BJ (cell line): ENCODE results near the gene AKAP6. TPM values are rescaled to one million over a fixed set of nuclear protein-coding genes. Genes with fewer than 3 reads are reported as not detected.

Experiments
- CTCF ChIA-PET: fragments of 350-600 bp; formaldehyde crosslinking; extraction: SDS; loops from one replicate; lab custom pipeline; 2021; ENCODE audit warnings: antibody characterized with exemption, inconsistent platforms; lab: Yijun Ruan, JAX
- POLR2A ChIA-PET: fragments of 300-600 bp; sonication (Branson Sonifier 250); formaldehyde crosslinking; extraction: SDS; loops from one replicate; lab custom pipeline; 2021; ENCODE audit warnings: antibody characterized with exemption; lab: Charles Lee
- DNase-seq: peaks from one replicate; pipeline ENCODE4 v3.0.0-alpha.2; 2011; ENCODE audit warnings: low read depth
- H3K27me3 ChIP-seq: 2 replicates; pipeline ENCODE4 v1.6.0; 2011; ENCODE audit warnings: low read length; ENCODE audit not compliant: control insufficient read depth, insufficient read depth
- H3K36me3 ChIP-seq: 2 replicates; pipeline ENCODE4 v1.5.1; 2011; ENCODE audit warnings: low read length; ENCODE audit not compliant: control insufficient read depth, insufficient read depth
- H3K4me3 ChIP-seq: 2 replicates; pipeline ENCODE4 v1.5.1; 2011; ENCODE audit warnings: low read depth, mild to moderate bottlenecking, control low read depth, low read length
- CTCF ChIP-seq: IDR thresholded peaks from 2 replicates; pipeline ENCODE4 v1.5.1; 2011; ENCODE audit warnings: low read depth, mild to moderate bottlenecking, control low read depth, inconsistent platforms, low read length, moderate library complexity; ENCODE audit not compliant: insufficient read depth
- polyA plus RNA-seq: library from polyadenylated mRNA; depleted of rRNA; stranded (reverse); fragments of >200 nt; gene quantifications from 2 replicates; pipeline ENCODE4 v1.2.3, GENCODE V29; 2011

AKAP6 gene
- polyA plus RNA-seq, 1 experiment = 18.5 TPM

GRCh38 chr14:32590157-32590556, 261.1 kb downstream of the AKAP6 start:
- Histone ChIP-seq H3K36me3 (no peaks in the 10 kb centered on the region), H3K27me3 (no peaks in the 10 kb centered on the region; the same call in 1 of the 2 replicates), H3K4me3 (no peak overlapping the region)
- TF ChIP-seq CTCF = no peak
- DNase-seq = no peak
- ChIA-PET CTCF (interaction anchor here (0.8 kb wide), 1 partner anchor 409 kb away, joined by 3 read pairs; no protein-coding TSS in a partner anchor), POLR2A (no interaction called here)

GRCh38 chr14:32593290-32593942, 264.3 kb downstream of the AKAP6 start:
- H3K36me3 ChIP-seq = no peaks in the 10 kb centered on the region
- no peaks in the 10 kb centered on the region for H3K27me3 ChIP-seq
- ChIA-PET CTCF (interaction anchor here (0.8 to 1.8 kb wide), 6 partner anchors 9 to 1199 kb away, joined by 3 to 10 read pairs (median 4); no protein-coding TSS in a partner anchor), POLR2A (interaction anchor here (0.6 kb wide), 1 partner anchor 132 kb away, joined by 3 read pairs; no protein-coding TSS in a partner anchor)
- H3K4me3 ChIP-seq = no peak overlapping the region
- TF ChIP-seq CTCF = no peak
- DNase-seq = peak; percentile 89

- ChIA-PET POLR2A (no interaction called here), CTCF (interaction anchor here (0.5 to 0.6 kb wide), 2 partner anchors 24 to 50 kb away, joined by 3 read pairs; no protein-coding TSS in a partner anchor)
- Histone ChIP-seq H3K36me3 (no peaks in the 10 kb centered on the region), H3K4me3 (no peak overlapping the region), H3K27me3 (no peaks in the 10 kb centered on the region)
- DNase-seq = peak; percentile 87
- no peak for TF ChIP-seq CTCF
Observed at GRCh38 chr14:32594766-32595165, 265.7 kb downstream of the AKAP6 start.

GRCh38 chr14:32595497-32595896, 266.4 kb downstream of the AKAP6 start:
- DNase-seq = no peak
- no peaks in the 10 kb centered on the region for H3K36me3 ChIP-seq
- CTCF ChIA-PET = interaction anchor here (0.5 to 1.3 kb wide), 5 partner anchors 10 to 1727 kb away, joined by 3 read pairs; no protein-coding TSS in a partner anchor
- POLR2A ChIA-PET = no interaction called here
- H3K4me3 ChIP-seq = no peak overlapping the region
- no peak for TF ChIP-seq CTCF
- no peaks in the 10 kb centered on the region for H3K27me3 ChIP-seq

GRCh38 chr14:32596390-32596789, 267.3 kb downstream of the AKAP6 start:
- no peak for DNase-seq
- H3K27me3 ChIP-seq = no peaks in the 10 kb centered on the region
- POLR2A ChIA-PET = no interaction called here
- TF ChIP-seq CTCF = no peak
- no peaks in the 10 kb centered on the region for H3K36me3 ChIP-seq
- CTCF ChIA-PET = interaction anchor here (1.2 to 1.3 kb wide), 2 partner anchors 9 to 1726 kb away, joined by 3 read pairs; no protein-coding TSS in a partner anchor
- no peak overlapping the region for H3K4me3 ChIP-seq
